Measurements from ENCODE around the gene RAB13. TPM values are rescaled to one million over a fixed set of nuclear protein-coding genes. Genes with fewer than 3 reads are reported as not detected.
A peak's percentile ranks its signal among the peaks of the same experiment; 100 is the strongest.

Gene RAB13
- total RNA-seq, 1 donor from 2014 or later = 45.2 TPM

GRCh38 chr1:153978274-153978909 lies 7.7 kb downstream of the RAB13 start:
- DNase-seq (ENCODE audit: low read depth in 2 of 2) = no peak

- peak; percentile 85 to 86 for DNase-seq (ENCODE audit: low read depth in 2 of 2)
Measured at GRCh38 chr1:153977250-153978240, 8.6 kb downstream of the RAB13 start, which contains the start of gene JTB. TSS of gene JTB (minus strand) at chr1:153977674. CDS start at chr1:153977252, 422 bp downstream.

- no peak for DNase-seq (ENCODE audit: low read depth in 2 of 2)
Measured at GRCh38 chr1:153976819-153977249, 9.3 kb downstream of the RAB13 start.

GRCh38 chr1:153973525-153973924 lies 12.6 kb downstream of the RAB13 start:
- DNase-seq (ENCODE audit: low read depth in 2 of 2) = no peak

- DNase-seq (ENCODE audit: low read depth in 2 of 2) = no peak
Measured at GRCh38 chr1:153973071-153973470, 13.1 kb downstream of the RAB13 start.

DNA sequence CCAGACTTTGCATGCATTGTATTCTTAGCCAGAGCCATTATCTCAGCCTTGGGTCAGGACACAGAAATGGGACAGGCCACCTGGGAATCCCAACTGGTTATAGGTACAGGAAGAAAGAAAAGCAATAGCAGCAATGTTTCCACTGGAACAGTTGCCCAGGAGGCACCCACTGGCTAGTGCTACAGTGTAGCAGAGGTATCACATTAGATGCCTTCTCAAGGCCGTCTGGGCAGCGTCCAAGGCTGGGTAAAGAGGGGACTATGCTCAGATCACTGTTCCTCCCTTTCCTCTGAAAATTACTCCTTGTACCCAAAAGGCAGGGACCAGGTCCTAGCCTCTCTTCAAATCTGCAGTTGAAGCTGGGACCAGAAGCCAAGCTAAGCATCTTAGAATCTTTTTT lies 15.8 kb downstream of the RAB13 start:
- no peak for DNase-seq (ENCODE audit: low read depth in 2 of 2)

DNA sequence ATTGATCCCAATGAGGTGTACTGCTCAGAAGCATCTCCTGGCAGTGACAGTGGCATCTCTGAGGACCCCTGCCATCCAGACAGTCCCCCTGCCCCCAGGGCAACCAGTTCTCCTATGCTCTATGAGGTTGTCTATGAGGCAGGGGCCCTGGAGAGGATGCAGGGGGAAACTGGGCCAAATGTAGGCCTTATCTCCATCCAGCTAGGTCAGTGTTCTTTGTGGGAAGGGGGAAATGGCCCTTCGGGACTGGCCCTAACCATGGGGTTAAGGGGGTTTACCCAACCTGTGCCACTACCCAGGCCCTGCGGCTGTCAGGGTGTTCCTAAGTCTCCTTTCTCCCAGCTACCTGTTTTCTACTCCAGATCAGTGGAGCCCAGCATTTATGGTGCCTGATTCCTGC lies 17.2 kb downstream of the RAB13 start:
- no peak for DNase-seq (ENCODE audit: low read depth in 2 of 2)

GRCh38 chr1:153968408-153968807 lies 17.7 kb downstream of the RAB13 start:
- no peak for DNase-seq (ENCODE audit: low read depth in 2 of 2)

GRCh38 chr1:153968000-153968363 lies 18.2 kb downstream of the RAB13 start:
- DNase-seq (ENCODE audit: low read depth in 2 of 2) = no peak

GRCh38 chr1:153967107-153967999 lies 18.8 kb downstream of the RAB13 start, which contains the start of gene CREB3L4:
TSS of gene CREB3L4 (plus strand) at chr1:153967902. CDS start at chr1:153968526, 624 bp downstream.
- peak; percentile 98 to 99 for DNase-seq (ENCODE audit: low read depth in 2 of 2)

DNA sequence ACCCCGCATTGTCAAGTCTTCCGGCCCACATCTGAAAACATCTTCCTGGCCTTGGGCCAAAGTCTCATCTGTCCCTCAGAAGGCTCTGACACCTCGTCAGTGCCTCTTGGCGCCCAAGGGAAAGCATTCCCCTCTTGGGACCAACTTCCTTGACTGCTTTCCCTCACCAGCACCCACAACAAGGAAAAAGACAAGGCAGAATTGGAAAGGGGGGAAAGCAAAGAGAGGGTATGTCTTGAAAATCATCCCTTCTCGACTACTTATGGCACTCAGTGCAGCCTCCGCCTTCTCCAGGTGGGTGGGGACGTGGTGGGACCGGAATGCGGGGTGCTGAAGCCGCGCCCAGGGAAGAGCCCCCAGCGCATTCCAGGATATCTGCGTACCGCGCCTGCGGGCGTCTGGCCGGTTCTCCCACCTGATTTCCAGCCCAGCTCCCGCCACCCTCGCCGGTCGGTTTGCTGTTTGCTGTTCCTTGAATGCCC lies 22.2 kb downstream of the RAB13 start:
- peak; percentile 30 to 36 for DNase-seq (ENCODE audit: low read depth in 2 of 2)

- DNase-seq (ENCODE audit: low read depth in 2 of 2) = peak; percentile 97 to 98
Measured at GRCh38 chr1:153963030-153963849, 22.9 kb downstream of the RAB13 start, which contains the start of gene SLC39A1. TSS of gene SLC39A1 (minus strand) at chr1:153963537. CDS start at chr1:153962715, 822 bp downstream.

DNA sequence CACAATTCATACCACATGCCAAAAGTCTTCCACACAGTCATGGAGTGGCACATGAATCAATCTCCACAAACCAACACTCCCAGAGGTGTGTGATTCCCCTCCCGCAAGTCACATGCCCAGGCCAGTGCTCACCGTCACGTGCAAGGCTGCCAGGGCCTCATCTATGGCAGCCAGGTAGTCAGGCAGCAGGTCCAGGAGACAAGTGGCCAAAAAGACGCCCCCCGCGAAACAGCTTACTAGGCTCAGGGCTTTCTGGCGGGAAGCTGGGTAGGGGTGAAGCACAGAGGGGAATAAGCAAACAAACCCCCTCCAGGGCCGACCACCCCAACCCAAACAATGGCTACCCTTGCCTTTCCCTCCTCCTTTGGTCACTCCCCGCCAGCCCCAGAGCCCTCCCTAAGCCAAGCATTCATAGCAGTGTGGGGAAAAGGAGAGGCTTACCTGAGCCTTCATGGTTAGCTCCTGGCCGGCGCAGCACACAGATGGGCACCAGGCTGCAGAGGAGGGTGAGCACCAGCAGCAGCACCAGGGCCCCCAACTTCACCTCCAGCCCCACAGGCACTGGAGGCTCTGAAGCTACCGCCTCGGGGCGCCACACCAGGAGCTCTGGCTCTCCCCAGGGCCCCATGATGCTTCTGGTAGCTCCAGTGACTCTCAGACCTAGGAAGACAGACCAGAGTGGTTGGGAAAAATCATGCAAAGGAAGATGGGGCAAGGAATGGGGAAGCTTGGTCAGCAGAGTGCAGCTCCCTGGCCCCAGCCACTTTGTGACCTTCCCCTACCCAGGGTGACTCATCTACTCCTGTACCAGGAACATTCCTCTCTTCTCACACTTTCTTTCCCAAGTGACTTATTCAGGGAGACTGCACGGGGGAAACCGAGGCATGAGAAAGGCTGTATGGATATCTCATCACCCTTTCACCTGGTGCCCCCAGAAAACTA lies 23.8 kb downstream of the RAB13 start:
- peak; percentile 56 to 57 for DNase-seq (ENCODE audit: low read depth in 2 of 2)

- DNase-seq (ENCODE audit: low read depth in 2 of 2) = peak in 1 of 2 donors; percentile 74
Measured at GRCh38 chr1:153961421-153961820, 24.7 kb downstream of the RAB13 start.

- DNase-seq (ENCODE audit: low read depth in 2 of 2) = no peak
Measured at GRCh38 chr1:153960206-153960605, 25.9 kb downstream of the RAB13 start.

DNA sequence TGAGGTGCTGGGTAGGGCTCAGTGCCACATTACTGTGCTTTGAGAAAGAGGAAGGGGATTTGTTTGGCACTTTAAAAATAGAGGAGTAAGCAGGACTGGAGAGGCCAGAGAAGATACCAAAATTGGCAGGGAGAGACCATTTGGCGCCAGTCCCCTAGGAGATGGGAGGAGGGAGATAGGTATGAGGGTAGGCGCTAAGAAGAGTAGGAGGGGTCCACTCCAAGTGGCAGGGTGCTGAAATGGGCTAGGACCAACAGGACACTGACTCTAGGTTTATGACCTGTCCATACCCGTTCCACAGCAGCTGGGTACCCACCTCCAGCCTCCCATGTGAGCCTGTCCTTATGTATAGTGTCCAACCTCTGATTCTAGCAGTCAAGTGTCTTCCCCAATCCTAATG lies 26.7 kb downstream of the RAB13 start:
- DNase-seq (ENCODE audit: low read depth in 2 of 2) = no peak

GRCh38 chr1:153958961-153959260 lies 27.2 kb downstream of the RAB13 start:
- DNase-seq (ENCODE audit: low read depth in 2 of 2) = no peak

DNA sequence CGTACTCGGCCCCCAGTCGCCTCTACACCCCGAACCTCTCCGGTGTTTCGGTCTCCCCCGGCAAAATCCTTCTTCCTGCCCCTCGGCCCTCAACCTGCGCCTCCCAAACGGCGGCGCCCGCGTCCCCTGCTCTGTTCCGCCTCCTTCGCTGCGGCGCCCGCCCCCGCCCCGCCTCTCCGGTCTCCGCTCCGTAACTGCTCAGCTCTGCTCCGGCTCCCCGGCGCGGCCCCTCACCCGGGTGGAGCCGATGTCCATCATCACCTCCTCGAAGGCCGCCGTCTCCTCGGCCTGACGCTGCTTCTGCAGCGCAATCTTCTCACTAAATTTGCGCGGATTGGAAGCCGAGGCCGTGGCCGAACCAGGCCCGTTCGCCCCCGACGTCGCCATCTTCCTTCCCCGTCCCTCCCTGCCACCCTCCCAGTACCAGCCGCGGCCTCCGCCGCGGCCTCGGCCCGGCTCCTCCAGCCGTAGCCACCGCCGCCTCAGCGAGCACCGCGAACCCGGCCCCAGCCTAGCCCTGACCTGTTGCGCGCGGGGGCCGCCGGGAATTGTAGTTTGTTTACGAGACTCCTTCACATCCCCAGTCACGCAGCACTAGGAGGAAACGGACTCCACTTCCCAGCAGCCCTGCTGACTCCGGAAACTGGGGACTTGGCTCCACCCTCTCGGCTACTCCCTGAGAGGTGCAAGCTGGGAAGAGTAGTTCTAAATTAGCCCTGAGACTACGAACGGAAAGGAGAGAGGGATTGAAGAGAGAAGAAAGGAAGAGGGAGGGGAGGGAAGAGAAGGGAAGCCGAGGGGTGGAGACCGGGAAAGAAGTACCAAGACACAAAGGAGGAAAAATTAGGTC lies 27.8 kb downstream of the RAB13 start, which contains the start of gene CRTC2:
Gene CRTC2 (minus strand): TSS at position 502 of the 850 bp plus-strand sequence. CDS start 115 bp downstream, at position 387.
- DNase-seq (ENCODE audit: low read depth in 2 of 2) = peak; percentile 97 to 98
